Memory B cell (primary cell): ENCODE results near the gene KCNN1.
"Not testable (repeated sequence)": the region's sequence is repeated elsewhere in the genome, so short reads cannot be mapped to it uniquely, and the experiment has no call there.

Source experiments
- ATAC-seq: fragments of 150-1000 bp; cut with Tn5 transposase; 2 replicates; pipeline ENCODE4 v1.10.0; 2021; ENCODE audit warnings: low read depth, mild to moderate bottlenecking, moderate library complexity
- DNase-seq, 2 donors: peaks; one replicate each; pipeline ENCODE4 v3.0.0; 2022; ENCODE audit warnings: low spot score in 2 of 2
- H3K27ac Mint-ChIP-seq: one replicate; pipeline ENCODE4 v1.8.0; 2022; ENCODE audit warnings: mild to moderate bottlenecking, moderate library complexity, mixed read lengths
- H3K27me3 Mint-ChIP-seq: one replicate; pipeline ENCODE4 v1.8.0; 2022; ENCODE audit warnings: mixed read lengths
- H3K36me3 Mint-ChIP-seq: one replicate; pipeline ENCODE4 v1.8.0; 2022; ENCODE audit warnings: mild to moderate bottlenecking, mixed read lengths
- H3K4me1 Mint-ChIP-seq: one replicate; pipeline ENCODE4 v1.8.0; 2022; ENCODE audit warnings: mixed read lengths
- H3K4me3 Mint-ChIP-seq: one replicate; pipeline ENCODE4 v1.8.0; 2022; ENCODE audit warnings: mild to moderate bottlenecking, moderate library complexity, mixed read lengths
- H3K9me3 Mint-ChIP-seq: one replicate; pipeline ENCODE4 v1.8.0; 2022; ENCODE audit warnings: mixed read lengths

The KCNN1 gene

GRCh38 chr19:18032102-18032501 lies 65.2 kb downstream of the KCNN1 start:
- H3K27ac Mint-ChIP-seq, H3K4me1 Mint-ChIP-seq, H3K27me3 Mint-ChIP-seq, H3K36me3 Mint-ChIP-seq, H3K4me3 Mint-ChIP-seq, ATAC-seq, DNase-seq, H3K9me3 Mint-ChIP-seq: not testable (repeated sequence)

- no peak for DNase-seq
- H3K36me3 Mint-ChIP-seq: peaks cover 2% of the 10 kb centered on the region
- H3K9me3 Mint-ChIP-seq: peaks cover 2% of the 10 kb centered on the region
- H3K27me3 Mint-ChIP-seq: no peaks in the 10 kb centered on the region
- H3K4me1 Mint-ChIP-seq: peaks cover 30% of the 10 kb centered on the region
- H3K4me3 Mint-ChIP-seq: no peak overlapping the region
- no peak overlapping the region for H3K27ac Mint-ChIP-seq
- no peak for ATAC-seq
These were observed 74.1 kb downstream of the KCNN1 start for GRCh38 chr19:18041054-18041453.

DNA sequence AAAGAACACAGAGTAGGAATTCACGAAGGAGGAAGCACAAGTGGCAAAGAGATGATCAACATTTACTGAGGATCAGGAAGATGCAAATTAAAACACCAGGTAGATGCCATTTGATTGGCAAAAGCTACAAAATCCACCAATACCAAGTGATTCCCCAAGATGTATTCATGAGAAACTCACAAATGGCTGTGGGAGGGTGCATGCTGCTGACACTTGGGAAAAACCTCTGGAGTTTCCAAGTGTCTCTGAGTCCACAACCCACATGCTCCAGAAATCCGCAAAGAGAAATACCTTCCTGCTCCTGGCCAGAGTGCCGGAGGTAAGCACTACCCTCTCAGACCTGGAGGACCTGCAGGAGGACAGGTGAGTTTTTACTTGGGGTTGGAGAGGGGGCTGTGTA lies 76.8 kb downstream of the KCNN1 start:
- Mint-ChIP-seq H3K27me3 (no peaks in the 10 kb centered on the region), H3K36me3 (peaks cover 2% of the 10 kb centered on the region), H3K4me3 (peak overlapping the region; percentile 58), H3K27ac (peak overlapping the region; percentile 84), H3K4me1 (peaks cover 34% of the 10 kb centered on the region), H3K9me3 (peaks cover 2% of the 10 kb centered on the region)
- ATAC-seq (no peak), DNase-seq (no peak)

- peak overlapping the region; percentile 75 for H3K4me3 Mint-ChIP-seq
- H3K4me1 Mint-ChIP-seq: peaks cover 35% of the 10 kb centered on the region
- peaks cover 2% of the 10 kb centered on the region for H3K36me3 Mint-ChIP-seq
- peaks cover 2% of the 10 kb centered on the region for H3K9me3 Mint-ChIP-seq
- peak; percentile 68 to 81 for DNase-seq
- peak; percentile 97 for ATAC-seq
- no peaks in the 10 kb centered on the region for H3K27me3 Mint-ChIP-seq
- peak overlapping the region; percentile 84 for H3K27ac Mint-ChIP-seq
These were observed 78.0 kb downstream of the KCNN1 start for GRCh38 chr19:18044825-18045304.

DNA sequence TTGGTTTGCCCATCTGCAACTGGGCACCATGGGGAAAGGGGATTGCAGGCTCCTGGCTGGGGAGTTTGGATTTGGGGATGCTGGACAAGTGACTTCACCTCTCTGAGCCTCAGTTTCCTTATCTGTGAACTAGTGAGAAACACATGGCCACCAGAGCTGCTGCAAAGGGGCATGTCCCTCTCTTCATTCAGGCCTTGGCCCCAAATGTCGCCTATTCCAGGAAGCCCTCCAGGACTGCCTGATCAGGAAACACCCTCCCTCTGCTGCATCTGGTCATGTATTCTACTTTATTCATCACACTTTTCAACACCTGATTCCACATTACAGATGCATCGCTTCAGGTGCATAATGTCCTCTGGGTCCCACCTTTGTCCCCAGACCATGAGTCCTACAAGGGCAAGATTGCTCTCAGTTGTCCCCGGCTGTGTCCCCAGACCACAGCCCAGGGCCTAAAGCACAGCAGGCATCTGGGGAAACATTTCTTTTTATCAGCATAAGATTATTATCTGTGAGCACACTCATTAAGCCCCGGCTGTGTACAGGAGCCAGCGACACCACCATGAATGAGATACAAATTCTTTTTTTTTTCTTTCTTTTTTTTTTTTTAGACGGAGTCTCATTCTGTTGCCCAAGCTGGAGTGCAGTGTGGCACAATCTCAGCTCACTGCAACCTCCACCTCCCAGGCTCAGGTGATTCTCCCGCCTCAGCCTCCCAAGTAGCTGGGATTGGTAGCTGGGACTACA lies 78.6 kb downstream of the KCNN1 start:
- Mint-ChIP-seq H3K4me1 (peaks cover 39% of the 10 kb centered on the region), H3K27ac (peak overlapping the region; percentile 89), H3K27me3 (no peaks in the 10 kb centered on the region), H3K36me3 (peaks cover 2% of the 10 kb centered on the region), H3K4me3 (peak overlapping the region; percentile 75), H3K9me3 (peaks cover 2% of the 10 kb centered on the region)
- DNase-seq: no peak
- no peak for ATAC-seq

DNA sequence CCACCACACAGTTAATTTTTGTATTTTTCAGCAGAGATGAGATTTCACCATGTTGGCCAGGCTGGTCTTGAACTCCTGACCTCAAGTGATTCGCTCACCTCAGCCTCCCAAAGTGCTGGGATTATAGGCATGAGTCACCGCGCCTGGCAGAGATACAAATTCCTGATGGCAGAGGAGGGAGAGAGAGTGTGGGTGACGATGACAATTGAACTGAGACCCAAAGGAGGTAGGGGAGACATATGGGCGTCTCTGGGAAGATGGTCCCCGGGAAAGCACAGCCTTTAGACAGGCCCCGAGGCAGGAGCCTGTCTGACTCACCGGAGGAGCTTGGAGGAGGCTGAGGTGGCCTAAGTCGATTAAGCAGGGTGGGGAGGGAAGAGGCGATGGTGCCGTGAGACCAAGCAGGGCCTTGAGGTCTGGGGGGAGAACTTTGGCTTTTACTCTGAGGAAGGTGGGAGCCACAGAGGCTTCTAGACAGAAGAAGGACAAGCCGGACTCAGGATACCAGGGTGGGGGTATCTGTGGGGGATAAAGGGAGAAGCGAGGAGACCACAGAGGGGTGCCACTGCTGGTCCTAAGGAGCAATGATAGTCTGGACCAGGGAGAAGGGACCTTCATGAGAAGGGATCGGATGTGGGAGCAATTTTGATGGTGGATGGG lies 79.3 kb downstream of the KCNN1 start:
- DNase-seq (no peak), ATAC-seq (no peak)
- peaks cover 39% of the 10 kb centered on the region for H3K4me1 Mint-ChIP-seq
- no peaks in the 10 kb centered on the region for H3K36me3 Mint-ChIP-seq
- peak overlapping the region; percentile 89 for H3K27ac Mint-ChIP-seq
- H3K27me3 Mint-ChIP-seq: no peaks in the 10 kb centered on the region
- H3K9me3 Mint-ChIP-seq: no peaks in the 10 kb centered on the region
- H3K4me3 Mint-ChIP-seq: no peak overlapping the region

GRCh38 chr19:18049385-18049784 lies 82.5 kb downstream of the KCNN1 start:
- H3K4me1 Mint-ChIP-seq: peaks cover 23% of the 10 kb centered on the region
- ATAC-seq: no peak
- no peak overlapping the region for H3K4me3 Mint-ChIP-seq
- DNase-seq: no peak
- no peak overlapping the region for H3K27ac Mint-ChIP-seq
- no peaks in the 10 kb centered on the region for H3K27me3 Mint-ChIP-seq
- no peaks in the 10 kb centered on the region for H3K9me3 Mint-ChIP-seq
- H3K36me3 Mint-ChIP-seq: no peaks in the 10 kb centered on the region
